Fibroblast of lung (primary cell): Measurements from ENCODE around the gene MGLL.

Source experiments
- CTCF ChIP-seq, 2 donors: IDR thresholded peaks in 1 of 2; conservative IDR thresholded peaks in 1 of 2; 1 replicate in 1 of 2; 2 replicates in 1 of 2; pipeline ENCODE4 v1.5.1; 2011 to 2012; ENCODE audit warnings: low read length in 2 of 2, control low read depth in 1 of 2, inconsistent platforms in 1 of 2, low read depth in 1 of 2, mild to moderate bottlenecking in 1 of 2
- EZH2 ChIP-seq: IDR thresholded peaks from 2 replicates; pipeline ENCODE4 v1.5.1; 2012; ENCODE audit warnings: low read length, control low read depth, mild to moderate bottlenecking; ENCODE audit errors: missing control alignments

GRCh38 chr3:127665586-127665985, 156.7 kb downstream of the MGLL start:
- no peak for TF ChIP-seq CTCF (conservative IDR thresholded peaks at IDR 0.05 in 1 of 2, IDR thresholded peaks at IDR 0.05 in 1 of 2; ENCODE audit: low read depth in 1 of 2, low read length in 2 of 2)
- TF ChIP-seq EZH2 = no peak
